Keratinocyte (primary cell): ENCODE data around the gene LIMA1. TPM values are rescaled to one million over a fixed set of nuclear protein-coding genes. Genes with fewer than 3 reads are reported as not detected.

Experiments
- DNase-seq: peaks from one replicate; pipeline ENCODE4 v3.0.0-alpha.2; 2011; ENCODE audit warnings: low read depth, missing footprints, low spot score
- FAIRE-seq: peaks from 2 replicates; lab custom pipeline; 2011; peaks lifted over from hg19 to GRCh38; lab: Jason Lieb, UNC
- H2AFZ ChIP-seq: 2 replicates; pipeline ENCODE4 v1.6.0; 2012; ENCODE audit warnings: low read length, control low read depth, inconsistent platforms; ENCODE audit not compliant: control insufficient read depth
- H3K27ac ChIP-seq: 2 replicates; pipeline ENCODE4 v1.5.1; 2011; ENCODE audit warnings: low read length; ENCODE audit not compliant: control insufficient read depth, insufficient read depth
- H3K27me3 ChIP-seq: 3 replicates; pipeline ENCODE4 v1.6.0; 2011; ENCODE audit warnings: low read length; ENCODE audit not compliant: control insufficient read depth, insufficient read depth; ENCODE audit errors: extremely low read depth
- H3K36me3 ChIP-seq, 2 experiments: 2 replicates in 1 of 2; 3 replicates in 1 of 2; pipeline ENCODE4 v1.5.1; 2011; ENCODE audit warnings: low read length in 2 of 2, mild to moderate bottlenecking in 1 of 2; ENCODE audit not compliant: control insufficient read depth in 2 of 2, insufficient read depth in 2 of 2; ENCODE audit errors: extremely low read depth in 1 of 2
- H3K4me1 ChIP-seq: 3 replicates; pipeline ENCODE4 v1.5.1; 2011; ENCODE audit warnings: low read length; ENCODE audit not compliant: control insufficient read depth, insufficient read depth; ENCODE audit errors: extremely low read depth
- H3K4me2 ChIP-seq: 3 replicates; pipeline ENCODE4 v1.6.0; 2011; ENCODE audit warnings: low read depth, low read length; ENCODE audit not compliant: control insufficient read depth, insufficient read depth; ENCODE audit errors: extremely low read depth
- H3K4me3 ChIP-seq, 3 experiments: fragments of 200-600 bp in 1 of 3; sonication (generic) in 1 of 3; 2 replicates in 2 of 3; 3 replicates in 1 of 3; pipeline ENCODE4 v1.5.1; 2011 to 2016; ENCODE audit warnings: low read length in 3 of 3, mild to moderate bottlenecking in 3 of 3, control low read depth in 2 of 3, inconsistent platforms in 1 of 3, low read depth in 1 of 3, mixed read lengths in 1 of 3, mixed run types in 1 of 3, moderate library complexity in 1 of 3; ENCODE audit not compliant: control insufficient read depth in 2 of 3, insufficient read depth in 2 of 3; ENCODE audit errors: extremely low read depth in 1 of 3
- H3K79me2 ChIP-seq: 2 replicates; pipeline ENCODE4 v1.6.0; 2012; ENCODE audit warnings: low read length; ENCODE audit not compliant: control insufficient read depth, insufficient read depth
- H3K9ac ChIP-seq: 3 replicates; pipeline ENCODE4 v1.6.0; 2011; ENCODE audit warnings: low read length; ENCODE audit not compliant: control insufficient read depth, insufficient read depth; ENCODE audit errors: extremely low read depth
- H3K9me1 ChIP-seq: 3 replicates; pipeline ENCODE4 v1.6.0; 2011; ENCODE audit warnings: low read length; ENCODE audit not compliant: control insufficient read depth, insufficient read depth; ENCODE audit errors: extremely low read depth
- H3K9me3 ChIP-seq: 2 replicates; pipeline ENCODE4 v1.5.1; 2012; ENCODE audit warnings: low read depth, low read length; ENCODE audit not compliant: control insufficient read depth
- H4K20me1 ChIP-seq: 3 replicates; pipeline ENCODE4 v1.6.0; 2011; ENCODE audit warnings: low read length; ENCODE audit not compliant: control insufficient read depth, insufficient read depth; ENCODE audit errors: extremely low read depth
- CTCF ChIP-seq, 3 experiments: IDR thresholded peaks in 1 of 3; conservative IDR thresholded peaks in 1 of 3; optimal IDR thresholded peaks in 1 of 3; 2 replicates in 2 of 3; 3 replicates in 1 of 3; pipeline versions ENCODE3 to v1.5.1; 2011; ENCODE audit warnings: low read length in 3 of 3, mild to moderate bottlenecking in 3 of 3, moderate library complexity in 2 of 3, control low read depth in 1 of 3, inconsistent platforms in 1 of 3; ENCODE audit not compliant: insufficient read depth in 2 of 3; ENCODE audit errors: extremely low read depth in 1 of 3
- EZH2 ChIP-seq: IDR thresholded peaks from one replicate; pipeline ENCODE4 v1.6.1; 2012; ENCODE audit warnings: inconsistent platforms, mild to moderate bottlenecking, low read length, moderate library complexity
- dilution Hi-C: fragments of 300-500 bp; cut with MboI; formaldehyde crosslinking; loops from one replicate; pipeline ENCODE4 v1.7.0; 2020; ENCODE audit warnings: low sequenced_read_pairs; ENCODE audit not compliant: extremely low pct_ligation_motif_present
- polyA plus RNA-seq, 5 experiments: library from polyadenylated mRNA; depleted of rRNA in 3 of 5; stranded (reverse) in 3 of 5; stranded (forward) in 1 of 5; unstranded in 1 of 5; fragments of >200 nt; gene quantifications; 1 replicate in 1 of 5; 2 replicates in 3 of 5; 3 replicates in 1 of 5; pipeline versions ENCODE4 v1.2.1 to v1.2.3, GENCODE V29; 2011 to 2012; ENCODE audit warnings: missing spikeins in 2 of 5, low read depth in 1 of 5, low replicate concordance in 1 of 5

LIMA1 gene
- polyA plus RNA-seq, 1 donor (not counting 4 experiments of a cell fraction or from before 2014, with no cell fraction given): 510 TPM

GRCh38 chr12:50234347-50234746, 49.0 kb downstream of the LIMA1 start:
- Histone ChIP-seq H4K20me1 (no peaks in the 10 kb centered on the region), H3K27ac (no peak overlapping the region), H3K4me2 (no peak overlapping the region), H3K36me3 (peaks cover 0 to 2% of the 10 kb centered on the region in 2 experiments), H3K79me2 (no peaks in the 10 kb centered on the region), H3K9me1 (no peaks in the 10 kb centered on the region), H2AFZ (no peak overlapping the region), H3K4me1 (peaks cover 13% of the 10 kb centered on the region), H3K9me3 (no peaks in the 10 kb centered on the region), H3K9ac (no peak overlapping the region), H3K4me3 (no peak overlapping the region), H3K27me3 (no peaks in the 10 kb centered on the region)
- TF ChIP-seq CTCF (optimal IDR thresholded peaks at IDR 0.05 in 1 of 3, IDR thresholded peaks at IDR 0.05 in 1 of 3, conservative IDR thresholded peaks at IDR 0.05 in 1 of 3; ENCODE audit: extremely low read depth in 1 of 3, insufficient read depth in 2 of 3, low read length in 3 of 3) (peak in 2 of 3 experiments; percentile 12 to 54), EZH2 (no peak)
- dilution Hi-C loops: no loop called here
- FAIRE-seq (peak; percentile 88), DNase-seq (no peak)

- H3K9me3 ChIP-seq: no peaks in the 10 kb centered on the region
- H2AFZ ChIP-seq: peak overlapping the region; percentile 32
- FAIRE-seq: no peak
- H3K4me3 ChIP-seq: no peak overlapping the region
- H3K4me2 ChIP-seq: no peak overlapping the region
- H3K27me3 ChIP-seq: no peaks in the 10 kb centered on the region
- dilution Hi-C loops: no loop called here
- H3K9ac ChIP-seq: no peak overlapping the region
- TF ChIP-seq EZH2 (no peak), CTCF (optimal IDR thresholded peaks at IDR 0.05 in 1 of 3, IDR thresholded peaks at IDR 0.05 in 1 of 3, conservative IDR thresholded peaks at IDR 0.05 in 1 of 3; ENCODE audit: extremely low read depth in 1 of 3, insufficient read depth in 2 of 3, low read length in 3 of 3) (no peak)
- peaks cover 13% of the 10 kb centered on the region for H3K4me1 ChIP-seq
- no peaks in the 10 kb centered on the region for H4K20me1 ChIP-seq
- no peaks in the 10 kb centered on the region for H3K9me1 ChIP-seq
- no peak overlapping the region for H3K27ac ChIP-seq
- H3K79me2 ChIP-seq: no peaks in the 10 kb centered on the region
- H3K36me3 ChIP-seq: peaks cover 0 to 2% of the 10 kb centered on the region in 2 experiments
- DNase-seq: no peak
Observed at GRCh38 chr12:50232771-50233209, 50.5 kb downstream of the LIMA1 start.
